Trophoblast cell (in vitro differentiated cells and primary cell): ENCODE results near the gene TCP11.
A peak's percentile ranks its signal among the peaks of the same experiment; 100 is the strongest.

ENCODE experiments used
- DNase-seq, 2 donors: peaks; one replicate each; pipeline ENCODE4 v3.0.0-alpha.2; 2016
- H2AFZ ChIP-seq: 2 replicates; pipeline ENCODE4 v1.6.1; 2013; ENCODE audit warnings: low read length, moderate library complexity, mild to moderate bottlenecking; ENCODE audit not compliant: insufficient read depth, poor library complexity
- H2AK5ac ChIP-seq: 2 replicates; pipeline ENCODE4 v1.6.1; 2013; ENCODE audit warnings: mild to moderate bottlenecking, low read length
- H2BK120ac ChIP-seq: 2 replicates; pipeline ENCODE4 v1.6.1; 2013; ENCODE audit warnings: low read length, mild to moderate bottlenecking, moderate library complexity; ENCODE audit not compliant: insufficient read depth, poor library complexity
- H2BK12ac ChIP-seq: 2 replicates; pipeline ENCODE4 v1.6.1; 2013; ENCODE audit warnings: mild to moderate bottlenecking, low read length, moderate library complexity
- H2BK5ac ChIP-seq: 2 replicates; pipeline ENCODE4 v1.6.1; 2013; ENCODE audit warnings: low read length, low read depth, moderate library complexity, mild to moderate bottlenecking; ENCODE audit not compliant: poor library complexity
- H3K14ac ChIP-seq: 2 replicates; pipeline ENCODE4 v1.6.1; 2013; ENCODE audit warnings: mild to moderate bottlenecking, low read length
- H3K18ac ChIP-seq: 2 replicates; pipeline ENCODE4 v1.6.1; 2013; ENCODE audit warnings: mild to moderate bottlenecking, low read length
- H3K23ac ChIP-seq: 2 replicates; pipeline ENCODE4 v1.6.1; 2013; ENCODE audit warnings: low read length
- H3K27ac ChIP-seq: 2 replicates; pipeline ENCODE4 v1.5.1; 2013; ENCODE audit warnings: low read depth, mild to moderate bottlenecking, inconsistent platforms, low read length, moderate library complexity
- H3K27me3 ChIP-seq: 2 replicates; pipeline ENCODE4 v1.6.1; 2013; ENCODE audit warnings: inconsistent platforms, mild to moderate bottlenecking, low read length, moderate library complexity; ENCODE audit not compliant: insufficient read depth
- H3K36me3 ChIP-seq, 2 experiments: 1 replicate in 1 of 2; 2 replicates in 1 of 2; pipeline ENCODE4 v1.6.1; 2013; ENCODE audit warnings: low read length in 2 of 2, mild to moderate bottlenecking in 2 of 2, moderate library complexity in 1 of 2; ENCODE audit not compliant: insufficient read depth in 2 of 2, control insufficient read depth in 1 of 2
- H3K4ac ChIP-seq: 2 replicates; pipeline ENCODE4 v1.6.1; 2013; ENCODE audit warnings: low read depth, mild to moderate bottlenecking, low read length, moderate library complexity
- H3K4me1 ChIP-seq, 2 experiments: 1 replicate in 1 of 2; 2 replicates in 1 of 2; pipeline ENCODE4 v1.6.1; 2013; ENCODE audit warnings: low read length in 2 of 2, mild to moderate bottlenecking in 2 of 2, moderate library complexity in 1 of 2; ENCODE audit not compliant: insufficient read depth in 2 of 2, control insufficient read depth in 1 of 2
- H3K4me2 ChIP-seq: 2 replicates; pipeline ENCODE4 v1.6.1; 2013; ENCODE audit warnings: inconsistent platforms, mild to moderate bottlenecking, low read length, moderate library complexity
- H3K4me3 ChIP-seq: 2 replicates; pipeline ENCODE4 v1.5.1; 2013; ENCODE audit warnings: mild to moderate bottlenecking, low read depth, low read length, inconsistent platforms
- H3K79me1 ChIP-seq: one replicate; pipeline ENCODE4 v1.6.1; 2013; ENCODE audit warnings: low read length
- H3K79me2 ChIP-seq: 2 replicates; pipeline ENCODE4 v1.6.1; 2013; ENCODE audit warnings: low read length, mild to moderate bottlenecking; ENCODE audit not compliant: control insufficient read depth, insufficient read depth, poor library complexity
- H3K9ac ChIP-seq: 2 replicates; pipeline ENCODE4 v1.6.1; 2013; ENCODE audit warnings: mild to moderate bottlenecking, low read length
- H3K9me3 ChIP-seq: 2 replicates; pipeline ENCODE4 v1.6.1; 2013; ENCODE audit warnings: low read depth, mild to moderate bottlenecking, control low read depth, inconsistent platforms, low read length; ENCODE audit not compliant: insufficient read depth
- H4K12ac ChIP-seq: 2 replicates; pipeline ENCODE4 v1.6.1; 2013; ENCODE audit warnings: low read depth, mild to moderate bottlenecking, low read length, moderate library complexity
- H4K8ac ChIP-seq: 2 replicates; pipeline ENCODE4 v1.6.1; 2013; ENCODE audit warnings: low read depth, mild to moderate bottlenecking, low read length, moderate library complexity
- H4K91ac ChIP-seq: one replicate; pipeline ENCODE4 v1.6.1; 2013; ENCODE audit warnings: low read depth, mild to moderate bottlenecking, low read length, moderate library complexity
- WGBS: extraction: QIAGEN DNeasy Blood & Tissue Kit; methylation state at CpG from one replicate; pipeline ENCODE4 v1.1.7; 2013; ENCODE audit warnings: missing lambda C conversion rate; ENCODE audit not compliant: insufficient read length, insufficient coverage; ENCODE audit errors: extremely low coverage; 5-methylcytosine and 5-hydroxymethylcytosine counted together

TCP11 gene

DNA sequence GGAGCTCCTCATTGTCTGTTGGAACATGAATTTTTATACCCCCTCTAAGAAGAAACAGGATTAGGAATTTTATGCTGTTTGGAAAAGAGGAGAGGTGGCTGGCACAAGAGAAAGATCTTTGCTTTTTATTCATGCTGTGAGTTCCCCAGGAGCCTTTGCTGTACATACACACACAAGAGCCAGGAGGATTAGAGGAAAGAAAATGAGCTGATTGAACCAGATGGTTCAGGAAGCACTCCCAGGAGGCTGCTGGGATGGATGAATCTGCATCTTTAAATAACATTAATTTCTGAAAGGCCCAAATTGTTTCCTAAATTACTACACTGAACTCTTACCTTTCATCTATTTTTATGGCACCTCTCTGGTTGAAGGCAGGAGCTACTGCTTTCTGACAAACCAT, 20.1 kb upstream of the TCP11 start:
- Histone ChIP-seq H4K12ac (no peak overlapping the region), H3K4me3 (no peak overlapping the region), H3K4me2 (no peak overlapping the region), H3K9ac (no peak overlapping the region), H2BK12ac (no peak overlapping the region), H3K79me2 (no peaks in the 10 kb centered on the region), H3K27me3 (no peaks in the 10 kb centered on the region), H3K27ac (no peak overlapping the region), H3K9me3 (no peaks in the 10 kb centered on the region), H2BK120ac (no peak overlapping the region), H3K14ac (no peak overlapping the region), H3K18ac (no peak overlapping the region), H2BK5ac (no peak overlapping the region), H3K79me1 (no peaks in the 10 kb centered on the region), H3K4me1 (peaks cover 0 to 4% of the 10 kb centered on the region in 2 experiments), H2AFZ (no peak overlapping the region), H4K8ac (no peak overlapping the region), H3K36me3 (no peaks in the 10 kb centered on the region), H3K23ac (no peak overlapping the region), H4K91ac (no peak overlapping the region), H3K4ac (no peak overlapping the region), H2AK5ac (no peak overlapping the region)
- no peak for DNase-seq

DNA sequence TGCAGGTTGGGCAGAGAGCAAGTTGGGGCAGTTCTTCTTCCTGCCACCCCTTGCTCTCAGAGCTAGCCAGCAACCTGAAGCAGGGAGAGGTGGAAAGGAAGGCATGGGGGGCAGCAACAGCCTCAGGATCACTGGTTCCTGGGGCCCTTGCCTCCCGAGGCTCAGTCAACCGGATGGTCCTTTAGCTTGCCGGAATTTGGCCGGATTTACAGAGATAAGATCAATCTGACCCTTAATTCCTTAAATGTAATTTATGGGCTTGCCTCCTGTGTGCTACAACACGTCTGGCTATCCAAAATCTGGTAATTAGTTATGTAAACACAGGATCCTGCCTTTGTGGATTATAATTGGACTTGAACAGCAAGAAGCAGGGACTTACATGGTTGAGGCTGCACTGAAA, 19.5 kb upstream of the TCP11 start:
- Histone ChIP-seq H4K8ac (no peak overlapping the region), H3K27me3 (no peaks in the 10 kb centered on the region), H3K9me3 (no peaks in the 10 kb centered on the region), H3K4me2 (no peak overlapping the region), H2BK120ac (no peak overlapping the region), H3K18ac (no peak overlapping the region), H3K79me1 (no peaks in the 10 kb centered on the region), H3K9ac (no peak overlapping the region), H3K23ac (no peak overlapping the region), H3K27ac (no peak overlapping the region), H3K4ac (no peak overlapping the region), H2AK5ac (no peak overlapping the region), H2BK12ac (no peak overlapping the region), H3K4me1 (peaks cover 0 to 4% of the 10 kb centered on the region in 2 experiments), H3K4me3 (no peak overlapping the region), H4K12ac (no peak overlapping the region), H3K14ac (no peak overlapping the region), H4K91ac (no peak overlapping the region), H3K79me2 (no peaks in the 10 kb centered on the region), H2AFZ (no peak overlapping the region), H2BK5ac (no peak overlapping the region), H3K36me3 (no peaks in the 10 kb centered on the region)
- no CpG with 5 or more reads among the region's 5 CpGs for WGBS
- DNase-seq = no peak

DNA sequence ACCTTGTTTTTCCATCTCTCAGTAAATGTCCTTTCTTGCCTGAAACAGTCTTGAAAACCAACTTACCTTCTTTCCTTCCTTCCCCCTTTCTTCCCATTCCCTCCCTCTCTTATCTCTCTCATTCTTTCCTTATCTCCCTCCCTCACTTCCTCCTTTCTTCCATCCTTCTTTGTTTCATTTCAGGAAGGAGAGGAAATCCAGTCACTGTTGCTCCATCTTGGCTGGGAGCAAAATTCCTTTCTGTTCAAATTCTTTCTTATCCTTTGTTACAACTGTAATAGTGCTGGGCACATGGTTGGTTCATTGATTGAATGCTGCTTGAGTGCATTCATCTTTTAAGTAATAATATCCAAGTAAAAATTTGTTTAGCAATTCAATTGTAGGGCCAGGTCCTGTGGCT, 17.4 kb upstream of the TCP11 start:
- Histone ChIP-seq H3K14ac (no peak overlapping the region), H4K8ac (no peak overlapping the region)
- peak in 1 of 2 donors; percentile 51 for DNase-seq

DNA sequence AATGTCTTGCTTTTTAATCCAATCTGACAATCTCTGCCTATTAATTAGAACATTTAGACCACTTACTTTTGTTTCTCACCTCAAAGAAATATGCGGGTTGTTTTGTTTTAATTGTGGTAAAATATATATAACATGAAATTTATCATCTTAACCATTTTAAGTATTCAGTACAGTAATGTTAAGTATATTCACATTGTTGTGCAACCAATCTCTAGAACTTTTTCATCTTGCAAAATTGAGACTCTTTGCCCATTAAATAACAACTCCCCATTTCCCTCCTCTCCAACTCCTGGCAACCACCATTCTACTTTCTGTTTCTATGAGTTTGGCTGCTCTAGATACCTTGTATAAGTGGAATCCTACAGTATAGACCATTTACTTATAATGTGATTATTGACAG, 13.8 kb upstream of the TCP11 start:
- Histone ChIP-seq H3K36me3 (no peaks in the 10 kb centered on the region), H3K4me1 (peaks cover 0 to 4% of the 10 kb centered on the region in 2 experiments), H3K18ac (no peak overlapping the region), H3K4me2 (no peak overlapping the region), H3K23ac (no peak overlapping the region), H4K8ac (no peak overlapping the region), H3K27me3 (no peaks in the 10 kb centered on the region), H2AFZ (no peak overlapping the region), H2BK120ac (no peak overlapping the region), H3K79me1 (no peaks in the 10 kb centered on the region), H2AK5ac (no peak overlapping the region), H3K9ac (no peak overlapping the region), H3K79me2 (no peaks in the 10 kb centered on the region), H3K27ac (no peak overlapping the region), H3K9me3 (no peaks in the 10 kb centered on the region), H3K4ac (no peak overlapping the region), H3K4me3 (no peak overlapping the region), H2BK12ac (no peak overlapping the region), H4K91ac (no peak overlapping the region), H4K12ac (no peak overlapping the region), H3K14ac (no peak overlapping the region), H2BK5ac (no peak overlapping the region)
- WGBS = no CpG with 5 or more reads among the region's 1 CpG
- DNase-seq = no peak

More for the DNA sequence above, 17.4 kb upstream of the TCP11 start:
- Histone ChIP-seq H3K4me1 (peaks cover 0 to 4% of the 10 kb centered on the region in 2 experiments), H3K36me3 (no peaks in the 10 kb centered on the region), H3K79me1 (no peaks in the 10 kb centered on the region), H4K91ac (no peak overlapping the region), H2BK120ac (no peak overlapping the region), H3K4me3 (no peak overlapping the region), H3K18ac (no peak overlapping the region), H2AK5ac (no peak overlapping the region), H3K4ac (no peak overlapping the region), H3K4me2 (no peak overlapping the region), H3K27me3 (no peaks in the 10 kb centered on the region), H3K23ac (no peak overlapping the region), H2BK5ac (no peak overlapping the region), H2AFZ (no peak overlapping the region), H3K9ac (no peak overlapping the region), H3K9me3 (no peaks in the 10 kb centered on the region), H3K79me2 (no peaks in the 10 kb centered on the region), H3K27ac (no peak overlapping the region), H4K12ac (no peak overlapping the region), H2BK12ac (no peak overlapping the region)

DNA sequence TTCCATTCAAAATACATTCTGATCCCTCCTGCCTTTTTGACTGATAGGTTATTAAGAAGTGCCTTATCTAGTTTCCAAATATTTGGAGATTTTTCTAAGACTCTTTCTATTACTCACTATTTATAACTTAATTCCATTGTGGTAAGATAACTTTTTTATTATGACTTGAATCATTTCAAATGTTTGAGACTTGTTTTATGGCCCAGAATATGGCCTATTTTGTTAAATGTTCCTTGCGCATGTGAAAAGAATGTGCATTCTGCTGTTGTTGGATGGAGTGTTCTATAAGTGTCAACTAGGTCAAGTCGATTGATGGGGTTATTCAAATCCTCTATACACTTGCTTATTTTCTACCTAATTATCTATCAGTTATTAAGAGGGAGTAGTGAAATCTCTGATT, 13.1 kb upstream of the TCP11 start:
- H3K79me2 ChIP-seq = no peaks in the 10 kb centered on the region
- no peaks in the 10 kb centered on the region for H3K9me3 ChIP-seq
- no peaks in the 10 kb centered on the region for H3K79me1 ChIP-seq
- H3K27ac ChIP-seq = no peak overlapping the region
- H4K12ac ChIP-seq = no peak overlapping the region
- H2BK5ac ChIP-seq = no peak overlapping the region
- no peak overlapping the region for H3K23ac ChIP-seq
- no peak overlapping the region for H3K18ac ChIP-seq
- H3K36me3 ChIP-seq = no peaks in the 10 kb centered on the region
- H3K4ac ChIP-seq = no peak overlapping the region
- H2BK120ac ChIP-seq = no peak overlapping the region
- H2BK12ac ChIP-seq = no peak overlapping the region
- no peak overlapping the region for H4K8ac ChIP-seq
- H2AK5ac ChIP-seq = no peak overlapping the region
- no peak overlapping the region for H3K4me2 ChIP-seq
- H2AFZ ChIP-seq = no peak overlapping the region
- DNase-seq = no peak
- no peaks in the 10 kb centered on the region for H3K27me3 ChIP-seq
- H3K9ac ChIP-seq = no peak overlapping the region
- H3K14ac ChIP-seq = no peak overlapping the region
- WGBS = no CpG with 5 or more reads among the region's 2 CpGs
- peaks cover 0 to 4% of the 10 kb centered on the region in 2 experiments for H3K4me1 ChIP-seq
- H4K91ac ChIP-seq = no peak overlapping the region
- H3K4me3 ChIP-seq = no peak overlapping the region
